Neural cell (in vitro differentiated cells): Measurements from ENCODE around the gene OTOA.
"Not testable (repeated sequence)": the region's sequence is repeated elsewhere in the genome, so short reads cannot be mapped to it uniquely, and the experiment has no call there.

Experiments used
- POLR2AphosphoS5 ChIP-seq: IDR thresholded peaks from 2 replicates; pipeline ENCODE4 v1.6.1; 2012
- SMC3 ChIP-seq: fragments of 450-650 bp; conservative IDR thresholded peaks from 2 replicates; pipeline ENCODE4 v1.6.1; 2014; ENCODE audit warnings: antibody characterized with exemption, mild to moderate bottlenecking, moderate library complexity; ENCODE audit not compliant: poor library complexity

GRCh38 chr16:21790506-21790905, 126.7 kb downstream of the OTOA start:
- not testable (repeated sequence) for TF ChIP-seq SMC3, POLR2AphosphoS5
